Spleen (tissue), 11 donors: Measurements from ENCODE around the gene C10orf71. TPM values are rescaled to one million over a fixed set of nuclear protein-coding genes. Genes with fewer than 3 reads are reported as not detected.
A peak's percentile ranks its signal among the peaks of the same experiment; 100 is the strongest.

ENCODE experiments used
- DNase-seq: peaks from one replicate; pipeline ENCODE4 v3.0.0-alpha.2; 2020
- H3K27ac ChIP-seq, 8 donors: fragments of 200-600 bp; sonication (generic) in 7 of 8; 1 replicate in 4 of 8; 2 replicates in 4 of 8; pipeline versions ENCODE4 v1.5.0 to v1.8.0; 2016 to 2021; ENCODE audit warnings: inconsistent platforms in 4 of 8, mild to moderate bottlenecking in 4 of 8, moderate library complexity in 1 of 8
- H3K27me3 ChIP-seq, 7 donors: fragments of 200-600 bp; sonication (generic) in 6 of 7; replicated peaks in 1 of 7; 1 replicate in 4 of 7; 2 replicates in 3 of 7; pipeline versions ENCODE4 v1.5.0 to v1.8.0; 2016 to 2021; ENCODE audit warnings: inconsistent platforms in 3 of 7, mild to moderate bottlenecking in 1 of 7
- H3K36me3 ChIP-seq, 6 donors: fragments of 200-600 bp; sonication (generic) in 5 of 6; 1 replicate in 4 of 6; 2 replicates in 2 of 6; pipeline versions ENCODE4 v1.5.0 to v1.8.0; 2016 to 2021; ENCODE audit warnings: inconsistent platforms in 2 of 6
- H3K4me1 ChIP-seq, 6 donors: fragments of 200-600 bp; sonication (generic) in 5 of 6; 1 replicate in 3 of 6; 2 replicates in 3 of 6; pipeline versions ENCODE4 v1.5.0 to v1.8.0; 2016 to 2021; ENCODE audit warnings: inconsistent platforms in 3 of 6
- H3K4me3 ChIP-seq, 8 donors: fragments of 200-600 bp; sonication (generic) in 7 of 8; 1 replicate in 4 of 8; 2 replicates in 4 of 8; pipeline versions ENCODE4 v1.5.0 to v1.8.0; 2016 to 2021; ENCODE audit warnings: inconsistent platforms in 4 of 8, mild to moderate bottlenecking in 4 of 8, moderate library complexity in 2 of 8
- H3K9me3 ChIP-seq, 8 donors: fragments of 200-600 bp; sonication (generic) in 7 of 8; 1 replicate in 4 of 8; 2 replicates in 4 of 8; pipeline versions ENCODE4 v1.5.0 to v1.8.0; 2016 to 2021; ENCODE audit warnings: inconsistent platforms in 4 of 8
- POLR2A ChIP-seq, 3 donors: fragments of 450-650 bp; IDR thresholded peaks; one replicate each; pipeline ENCODE4 v1.5.1; 2017; ENCODE audit warnings: antibody characterized with exemption in 3 of 3, mild to moderate bottlenecking in 1 of 3
- POLR2AphosphoS5 ChIP-seq, 3 donors: sonication (generic); formaldehyde crosslinking; IDR thresholded peaks; one replicate each; pipeline ENCODE4 v1.5.1; 2017; ENCODE audit warnings: antibody characterized with exemption in 3 of 3
- WGBS, 5 donors: extraction: QIAGEN DNeasy Blood & Tissue Kit in 3 of 5; methylation state at CpG; one replicate each; pipeline versions ENCODE4 v1.1.5 to v1.1.7; 2013 to 2018; 5-methylcytosine and 5-hydroxymethylcytosine counted together
- intact Hi-C: fragments of 100-400 bp; cut with DNase I; formaldehyde crosslinking; loops from one replicate; pipeline ENCODE4 v1.15.0; 2023; ENCODE audit warnings: low total_unique reads
- polyA plus RNA-seq, 3 donors: library from polyadenylated mRNA; stranded (reverse); fragments of 200-250 nt; gene quantifications; one replicate each; pipeline ENCODE4 v1.2.1, GENCODE V29; 2013
- total RNA-seq, 7 donors: library from RNA; depleted of rRNA in 3 of 7; stranded (reverse); fragments of >200 nt in 3 of 7; fragmentation: NEBNext Ultra II Directional in 4 of 7; extraction: Animal tissue kit (Norgen Biotek cat#: 25700) in 4 of 7; gene quantifications; one replicate each; pipeline versions ENCODE4 v1.1.0 to v1.2.1, GENCODE V29; 2016 to 2021
- TF ChIP-seq, protein P1 (sequence below), 11 experiments: fragments of 200-600 bp in 7 of 11; fragments of 450-650 bp in 4 of 11; sonication (generic) in 4 of 11; IDR thresholded peaks in 8 of 11; conservative IDR thresholded peaks in 3 of 11; 1 replicate in 7 of 11; 2 replicates in 4 of 11; pipeline versions ENCODE4 v1.4.0 to v1.8.0; 2016 to 2021; ENCODE audit warnings: antibody characterized with exemption in 11 of 11, inconsistent platforms in 4 of 11, mild to moderate bottlenecking in 1 of 11
- donor health status: healthy with polysubstance abuse.
- donor health status: DM: no; HTN: no; CAD: no; lungs with moderate emphysema.
- donor health status: DM: no; HTN: no; CAD: no.
- donor health status: Bipolar disorder and iron deficiency.
- donor health status: healthy.
- donor health status: DM: no; HTN: no; CAD: no.
- donor health status: DM: yes; HTN: yes; CAD: no.

C10orf71 gene
- total and polyA plus RNA-seq, 10 donors, result not detected

DNA sequence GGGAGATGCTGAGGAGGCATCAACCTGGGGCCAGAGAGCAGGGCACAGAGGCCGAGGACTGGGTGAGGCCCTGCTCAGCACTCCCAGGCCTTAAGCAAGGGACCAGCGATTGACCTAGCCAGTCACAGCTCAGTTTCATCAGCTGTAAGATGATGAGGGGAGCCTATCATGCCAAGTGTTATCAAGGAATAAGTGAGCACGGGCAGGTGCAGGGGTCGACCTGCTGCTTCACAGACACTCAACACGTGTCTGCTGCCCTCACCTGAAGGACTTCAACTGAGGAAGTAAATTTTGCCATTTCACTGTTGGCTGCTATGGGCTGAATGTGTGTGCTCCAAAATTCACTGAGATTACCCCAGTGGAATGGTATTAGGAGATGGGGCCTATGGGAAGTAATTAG is 9.9 kb downstream of the C10orf71 start:
- DNase-seq, result peak; percentile 19
- peaks cover 0 to 4% (median 0%) of the 10 kb centered on the region in 8 donors for H3K9me3 ChIP-seq
- peaks cover 0 to 35% (median 22%) of the 10 kb centered on the region in 6 donors for H3K4me1 ChIP-seq
- H3K36me3 ChIP-seq, result no peaks in the 10 kb centered on the region
- TF ChIP-seq POLR2AphosphoS5 (IDR thresholded peaks at IDR 0.05) (no peak), POLR2A (IDR thresholded peaks at IDR 0.05) (no peak)
- TF ChIP-seq, protein P1, sequence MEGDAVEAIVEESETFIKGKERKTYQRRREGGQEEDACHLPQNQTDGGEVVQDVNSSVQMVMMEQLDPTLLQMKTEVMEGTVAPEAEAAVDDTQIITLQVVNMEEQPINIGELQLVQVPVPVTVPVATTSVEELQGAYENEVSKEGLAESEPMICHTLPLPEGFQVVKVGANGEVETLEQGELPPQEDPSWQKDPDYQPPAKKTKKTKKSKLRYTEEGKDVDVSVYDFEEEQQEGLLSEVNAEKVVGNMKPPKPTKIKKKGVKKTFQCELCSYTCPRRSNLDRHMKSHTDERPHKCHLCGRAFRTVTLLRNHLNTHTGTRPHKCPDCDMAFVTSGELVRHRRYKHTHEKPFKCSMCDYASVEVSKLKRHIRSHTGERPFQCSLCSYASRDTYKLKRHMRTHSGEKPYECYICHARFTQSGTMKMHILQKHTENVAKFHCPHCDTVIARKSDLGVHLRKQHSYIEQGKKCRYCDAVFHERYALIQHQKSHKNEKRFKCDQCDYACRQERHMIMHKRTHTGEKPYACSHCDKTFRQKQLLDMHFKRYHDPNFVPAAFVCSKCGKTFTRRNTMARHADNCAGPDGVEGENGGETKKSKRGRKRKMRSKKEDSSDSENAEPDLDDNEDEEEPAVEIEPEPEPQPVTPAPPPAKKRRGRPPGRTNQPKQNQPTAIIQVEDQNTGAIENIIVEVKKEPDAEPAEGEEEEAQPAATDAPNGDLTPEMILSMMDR (IDR thresholded peaks at IDR 0.05 in 8 of 11, conservative IDR thresholded peaks at IDR 0.05 in 3 of 11), result no peak
- H3K4me3 ChIP-seq, result no peak overlapping the region
- H3K27me3 ChIP-seq, result peaks cover 0 to 11% (median 0%) of the 10 kb centered on the region in 7 donors
- peak overlapping the region in 2 of 8 donors; percentile 81 to 86 for H3K27ac ChIP-seq
- intact Hi-C loops, result no loop called here
- 92 to 96% (median 93%) methylated on average over 5 of the region's 5 CpGs for WGBS, 5 donors

DNA sequence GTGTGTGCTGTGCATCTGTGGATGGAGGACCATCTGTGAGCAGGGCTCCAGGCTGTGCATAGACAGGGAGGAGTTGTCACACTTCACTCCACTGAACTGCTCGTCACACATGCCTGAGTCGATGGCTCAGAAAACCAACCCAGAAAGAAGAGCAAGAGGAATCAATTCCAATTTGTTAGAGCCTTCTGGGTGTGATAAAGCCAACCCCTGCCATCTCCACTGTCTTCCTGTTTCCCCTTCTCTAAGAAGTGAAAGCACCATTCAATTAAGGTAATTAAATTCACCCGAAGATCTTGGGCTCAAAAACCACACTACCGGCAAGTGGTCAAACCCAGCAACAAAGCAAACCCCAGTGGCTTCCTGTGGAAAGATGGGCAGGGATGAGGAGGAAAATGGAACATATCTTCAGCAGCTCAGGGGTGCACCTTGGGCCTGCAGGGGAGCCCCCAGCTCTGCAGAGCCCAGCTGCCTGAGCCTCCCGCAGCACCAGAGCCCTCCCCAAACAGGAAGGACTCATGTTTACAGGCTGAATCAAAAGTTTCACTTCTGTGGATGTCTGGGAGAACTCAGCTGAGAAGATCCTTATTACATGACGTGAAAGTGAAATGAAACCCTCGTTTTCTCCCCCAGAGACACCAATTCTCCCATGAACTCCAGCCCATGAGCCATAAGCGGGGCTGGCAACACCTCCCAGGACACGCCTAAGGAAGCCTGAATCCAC is 10.9 kb downstream of the C10orf71 start:
- Histone ChIP-seq H3K27me3 (peaks cover 0 to 1% (median 0%) of the 10 kb centered on the region in 7 donors), H3K27ac (peak overlapping the region in 6 of 8 donors; percentile 38 to 86 (median 64)), H3K36me3 (no peaks in the 10 kb centered on the region), H3K9me3 (peaks cover 0 to 4% (median 0%) of the 10 kb centered on the region in 8 donors), H3K4me1 (peaks cover 0 to 35% (median 22%) of the 10 kb centered on the region in 6 donors), H3K4me3 (peak overlapping the region in 1 of 8 donors; percentile 44)
- TF ChIP-seq, protein P1 (IDR thresholded peaks at IDR 0.05 in 8 of 11, conservative IDR thresholded peaks at IDR 0.05 in 3 of 11), result no peak
- TF ChIP-seq POLR2AphosphoS5 (IDR thresholded peaks at IDR 0.05), result peak in 2 of 3 donors; percentile 30 to 52
- no peak for TF ChIP-seq POLR2A (IDR thresholded peaks at IDR 0.05)
- intact Hi-C loops, result no loop called here
- DNase-seq, result peak; percentile 77
- WGBS, 5 donors, result 30 to 42% (median 36%) methylated on average over 9 of the region's 9 CpGs

DNA sequence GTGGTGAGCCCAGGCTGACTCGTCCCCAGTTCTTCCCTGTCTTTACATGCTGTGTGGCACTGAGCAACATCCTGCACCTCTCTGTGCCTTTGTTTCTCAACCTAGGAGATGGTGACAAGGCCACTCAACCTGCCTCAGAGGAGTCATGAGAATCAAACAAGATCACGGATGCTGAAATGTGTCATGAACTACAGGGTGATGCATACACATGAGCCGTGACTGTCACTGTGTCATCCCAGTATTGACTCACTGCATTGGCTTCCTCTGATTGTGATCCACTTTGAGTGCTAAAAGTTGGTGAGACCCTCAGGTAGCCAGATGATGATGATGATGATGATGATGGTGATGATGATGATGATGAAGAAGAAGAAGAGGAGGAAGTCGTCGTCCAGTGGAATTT is 11.5 kb downstream of the C10orf71 start:
- no peak for DNase-seq
- Histone ChIP-seq H3K36me3 (no peaks in the 10 kb centered on the region), H3K4me3 (peak overlapping the region in 1 of 8 donors; percentile 44), H3K27me3 (no peaks in the 10 kb centered on the region), H3K9me3 (peaks cover 0 to 4% (median 0%) of the 10 kb centered on the region in 8 donors), H3K27ac (peak overlapping the region in 6 of 8 donors; percentile 38 to 86 (median 64)), H3K4me1 (peaks cover 0 to 35% (median 22%) of the 10 kb centered on the region in 6 donors)
- intact Hi-C loops, result no loop called here
- TF ChIP-seq POLR2AphosphoS5 (IDR thresholded peaks at IDR 0.05) (no peak), POLR2A (IDR thresholded peaks at IDR 0.05) (no peak)
- TF ChIP-seq, protein P1 (IDR thresholded peaks at IDR 0.05 in 8 of 11, conservative IDR thresholded peaks at IDR 0.05 in 3 of 11), result no peak
- whole genome bisulfite sequencing, 5 donors, result 71 to 75% (median 72%) methylated on average over 5 of the region's 5 CpGs

DNA sequence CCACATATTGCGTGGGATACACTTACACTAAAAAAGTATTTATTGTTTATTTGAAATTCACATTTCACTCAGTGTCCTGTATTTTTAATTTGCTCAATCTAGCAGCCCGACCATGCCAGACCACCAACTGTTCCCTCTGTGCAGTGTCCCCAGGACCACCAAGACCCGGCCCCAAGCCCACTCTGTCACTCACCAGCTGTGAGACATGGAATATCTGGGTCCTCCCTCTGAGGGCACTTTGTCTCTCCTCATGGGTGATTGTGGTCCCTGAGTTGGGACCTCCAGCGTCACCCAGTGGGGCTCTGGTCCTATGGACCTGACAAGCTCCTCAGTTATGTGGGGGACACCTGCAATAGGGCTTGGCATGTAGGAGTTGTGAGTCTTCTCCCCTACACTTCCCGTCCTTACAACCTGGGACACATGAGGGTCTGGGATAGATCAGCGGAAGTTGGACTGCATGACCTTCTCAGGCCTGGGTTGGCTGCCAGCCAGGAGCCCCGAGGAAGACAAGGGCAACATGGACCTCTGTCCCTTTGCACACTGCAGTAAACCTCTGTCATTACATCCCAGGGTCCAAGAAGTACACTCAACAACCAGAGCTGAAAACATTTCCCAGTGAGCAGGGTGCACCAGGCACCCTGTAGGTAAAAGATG is 12.1 kb downstream of the C10orf71 start:
- peak; percentile 68 for DNase-seq
- intact Hi-C loops, result no loop called here
- H3K36me3 ChIP-seq, result no peaks in the 10 kb centered on the region
- TF ChIP-seq, protein P1 (IDR thresholded peaks at IDR 0.05 in 8 of 11, conservative IDR thresholded peaks at IDR 0.05 in 3 of 11), result no peak
- TF ChIP-seq POLR2A (IDR thresholded peaks at IDR 0.05) (no peak), POLR2AphosphoS5 (IDR thresholded peaks at IDR 0.05) (no peak)
- no peaks in the 10 kb centered on the region for H3K27me3 ChIP-seq
- WGBS, 5 donors, result 74 to 97% (median 78%) methylated on average over 5 to 7 of the region's 7 CpGs
- no peak overlapping the region for H3K4me3 ChIP-seq
- peak overlapping the region in 3 of 8 donors; percentile 12 to 81 (median 32) for H3K27ac ChIP-seq
- H3K9me3 ChIP-seq, result peaks cover 0 to 4% (median 0%) of the 10 kb centered on the region in 8 donors
- H3K4me1 ChIP-seq, result peaks cover 0 to 35% (median 22%) of the 10 kb centered on the region in 6 donors
